Brain microvascular endothelial cell (primary cell): ENCODE measurements around the gene SLC19A3.

ENCODE experiments used
- DNase-seq: peaks from one replicate; pipeline ENCODE4 v3.0.0-alpha.2; 2020
- H3K27ac ChIP-seq: fragments of 250-450 bp; sonication (Bioruptor Pico); 2 replicates; pipeline ENCODE4 v1.5.1; 2020; ENCODE audit warnings: mild to moderate bottlenecking, moderate library complexity
- H3K27me3 ChIP-seq: fragments of 250-450 bp; sonication (Bioruptor Pico); replicated peaks from 2 replicates; pipeline ENCODE4 v1.5.1; 2020; ENCODE audit warnings: mild to moderate bottlenecking
- H3K36me3 ChIP-seq: fragments of 250-450 bp; sonication (Bioruptor Pico); replicated peaks from 2 replicates; pipeline ENCODE4 v1.5.1; 2020; ENCODE audit warnings: mild to moderate bottlenecking
- H3K4me3 ChIP-seq: 2 replicates; pipeline ENCODE4 v1.5.1; 2011; ENCODE audit warnings: low read depth, mild to moderate bottlenecking, control low read depth, low read length, moderate library complexity
- in situ Hi-C: cut with HindIII; loops from 2 replicates; pipeline ENCODE4 v1.10.0; 2017; ENCODE audit warnings: low sequenced_read_pairs, low pct_ligation_motif_present
- TF ChIP-seq, protein P1 (sequence below): IDR thresholded peaks from 2 replicates; pipeline ENCODE4 v1.5.1; 2011; ENCODE audit warnings: low read depth, mild to moderate bottlenecking, moderate library complexity, low read length, control low read depth, inconsistent platforms; ENCODE audit errors: missing control alignments

Gene SLC19A3

DNA sequence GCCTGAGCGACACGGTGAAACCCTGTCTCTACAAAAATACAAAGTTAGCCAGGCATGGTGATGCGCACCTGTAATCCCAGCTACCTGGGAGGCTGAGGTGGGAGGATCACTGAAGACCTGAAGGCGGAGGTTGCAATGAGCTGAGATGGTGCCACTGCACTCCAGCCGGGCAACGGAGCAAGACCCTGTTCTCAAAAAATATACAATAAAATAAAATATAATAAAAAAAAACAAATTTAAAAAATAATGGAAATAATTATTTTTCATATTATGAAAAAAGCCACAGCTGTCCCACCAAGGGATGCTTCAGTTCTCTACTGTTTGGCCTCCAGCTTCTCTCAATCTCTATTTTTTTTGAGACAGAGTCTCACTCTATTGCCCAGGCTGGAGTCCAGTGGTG is 10.4 kb downstream of the SLC19A3 start:
- in situ Hi-C loops, result no loop called here
- DNase-seq, result no peak
- Histone ChIP-seq H3K4me3 (no peak overlapping the region), H3K36me3 (no peaks in the 10 kb centered on the region), H3K27ac (no peak overlapping the region), H3K27me3 (no peaks in the 10 kb centered on the region)
- TF ChIP-seq, protein P1, sequence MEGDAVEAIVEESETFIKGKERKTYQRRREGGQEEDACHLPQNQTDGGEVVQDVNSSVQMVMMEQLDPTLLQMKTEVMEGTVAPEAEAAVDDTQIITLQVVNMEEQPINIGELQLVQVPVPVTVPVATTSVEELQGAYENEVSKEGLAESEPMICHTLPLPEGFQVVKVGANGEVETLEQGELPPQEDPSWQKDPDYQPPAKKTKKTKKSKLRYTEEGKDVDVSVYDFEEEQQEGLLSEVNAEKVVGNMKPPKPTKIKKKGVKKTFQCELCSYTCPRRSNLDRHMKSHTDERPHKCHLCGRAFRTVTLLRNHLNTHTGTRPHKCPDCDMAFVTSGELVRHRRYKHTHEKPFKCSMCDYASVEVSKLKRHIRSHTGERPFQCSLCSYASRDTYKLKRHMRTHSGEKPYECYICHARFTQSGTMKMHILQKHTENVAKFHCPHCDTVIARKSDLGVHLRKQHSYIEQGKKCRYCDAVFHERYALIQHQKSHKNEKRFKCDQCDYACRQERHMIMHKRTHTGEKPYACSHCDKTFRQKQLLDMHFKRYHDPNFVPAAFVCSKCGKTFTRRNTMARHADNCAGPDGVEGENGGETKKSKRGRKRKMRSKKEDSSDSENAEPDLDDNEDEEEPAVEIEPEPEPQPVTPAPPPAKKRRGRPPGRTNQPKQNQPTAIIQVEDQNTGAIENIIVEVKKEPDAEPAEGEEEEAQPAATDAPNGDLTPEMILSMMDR, result no peak

DNA sequence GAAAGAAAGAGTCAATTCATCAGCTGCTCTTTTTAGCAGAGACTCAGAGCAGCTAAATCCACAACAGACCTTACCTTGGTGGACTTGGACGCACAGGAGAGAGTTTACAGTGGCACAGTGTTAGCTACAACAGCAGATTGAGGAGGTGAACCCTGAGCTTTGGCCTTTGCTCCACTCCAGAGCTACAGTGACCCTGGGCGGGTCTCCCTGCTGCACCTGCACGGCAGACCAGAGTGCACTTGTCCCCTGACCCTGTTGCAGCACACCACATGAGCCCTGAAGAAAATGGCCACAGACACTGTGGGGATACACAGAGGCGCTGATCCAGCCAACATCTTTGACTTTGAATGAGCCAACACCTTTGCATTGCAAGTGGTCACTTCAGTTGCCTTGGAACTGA is 11.0 kb downstream of the SLC19A3 start:
- no peak for DNase-seq
- in situ Hi-C loops, result no loop called here
- no peaks in the 10 kb centered on the region for H3K36me3 ChIP-seq
- H3K4me3 ChIP-seq, result no peak overlapping the region
- H3K27me3 ChIP-seq, result no peaks in the 10 kb centered on the region
- no peak overlapping the region for H3K27ac ChIP-seq
- TF ChIP-seq, protein P1, result no peak

DNA sequence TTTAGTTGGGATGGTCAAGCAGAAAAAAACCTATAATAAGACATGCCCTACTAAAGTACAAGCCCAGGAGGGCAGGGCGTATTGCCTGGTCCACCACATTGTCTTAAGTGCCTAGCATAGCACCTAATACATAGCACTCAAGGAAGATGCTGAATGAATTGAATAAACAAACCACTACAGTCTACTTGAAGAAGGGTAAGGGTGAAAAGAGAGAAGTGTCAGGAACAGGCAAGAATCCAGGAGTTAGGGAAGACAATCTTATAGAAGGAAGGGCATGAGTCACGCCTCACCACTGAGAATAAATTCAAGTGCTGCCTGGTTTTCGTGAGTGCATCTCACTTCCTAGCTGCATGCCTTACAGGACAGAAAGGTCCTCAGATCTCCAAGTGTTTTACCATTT is 13.9 kb downstream of the SLC19A3 start:
- no peaks in the 10 kb centered on the region for H3K36me3 ChIP-seq
- H3K27me3 ChIP-seq, result no peaks in the 10 kb centered on the region
- H3K27ac ChIP-seq, result no peak overlapping the region
- DNase-seq, result no peak
- TF ChIP-seq, protein P1, result no peak
- in situ Hi-C loops, result no loop called here
- no peak overlapping the region for H3K4me3 ChIP-seq

DNA sequence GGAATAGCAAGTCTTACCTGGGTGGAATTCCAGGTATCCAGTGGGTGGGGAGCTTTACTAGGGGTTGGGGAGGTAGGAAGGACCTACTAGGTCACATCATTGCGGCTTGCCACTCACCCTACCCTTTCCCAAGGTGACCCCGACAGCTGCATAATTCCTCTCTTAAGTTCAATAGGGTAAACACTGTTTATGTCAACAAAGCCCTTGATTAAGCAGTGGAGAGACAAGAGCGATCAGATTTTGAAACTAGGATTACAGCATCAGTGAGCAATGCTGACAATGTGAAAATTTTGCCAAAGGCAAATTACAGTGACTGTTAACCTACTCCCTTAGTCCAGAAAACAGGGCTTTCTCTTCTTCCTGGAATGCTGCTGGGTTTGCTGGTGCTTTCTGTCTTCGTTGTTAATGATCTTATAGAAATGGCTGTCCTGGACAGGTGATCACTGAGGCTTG is 14.5 kb downstream of the SLC19A3 start:
- H3K4me3 ChIP-seq, result no peak overlapping the region
- no peak for DNase-seq
- TF ChIP-seq, protein P1, result no peak
- H3K36me3 ChIP-seq, result no peaks in the 10 kb centered on the region
- in situ Hi-C loops, result no loop called here
- H3K27ac ChIP-seq, result no peak overlapping the region
- H3K27me3 ChIP-seq, result no peaks in the 10 kb centered on the region

DNA sequence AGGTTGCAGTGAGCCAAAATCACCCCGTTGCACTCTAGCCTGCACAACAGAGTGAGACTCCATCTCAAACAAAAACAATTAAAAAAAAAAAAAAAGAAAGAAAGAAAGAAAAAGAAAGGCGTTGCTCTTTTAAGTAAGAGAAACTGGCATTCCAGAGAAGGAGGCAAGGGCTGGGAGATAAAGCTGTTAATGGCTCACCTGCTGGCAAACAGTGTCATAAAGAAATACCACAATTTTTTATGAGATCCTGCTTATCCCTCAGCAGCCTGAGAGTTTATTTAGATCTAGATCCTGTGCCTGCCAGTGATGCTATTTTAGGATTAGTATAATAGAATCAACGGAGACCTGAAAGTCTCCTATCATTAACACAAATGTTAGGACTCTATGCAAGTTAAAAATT is 16.3 kb downstream of the SLC19A3 start:
- H3K27me3 ChIP-seq, result no peaks in the 10 kb centered on the region
- in situ Hi-C loops, result no loop called here
- no peak overlapping the region for H3K4me3 ChIP-seq
- no peaks in the 10 kb centered on the region for H3K36me3 ChIP-seq
- no peak overlapping the region for H3K27ac ChIP-seq
- DNase-seq, result no peak
- TF ChIP-seq, protein P1, result no peak

DNA sequence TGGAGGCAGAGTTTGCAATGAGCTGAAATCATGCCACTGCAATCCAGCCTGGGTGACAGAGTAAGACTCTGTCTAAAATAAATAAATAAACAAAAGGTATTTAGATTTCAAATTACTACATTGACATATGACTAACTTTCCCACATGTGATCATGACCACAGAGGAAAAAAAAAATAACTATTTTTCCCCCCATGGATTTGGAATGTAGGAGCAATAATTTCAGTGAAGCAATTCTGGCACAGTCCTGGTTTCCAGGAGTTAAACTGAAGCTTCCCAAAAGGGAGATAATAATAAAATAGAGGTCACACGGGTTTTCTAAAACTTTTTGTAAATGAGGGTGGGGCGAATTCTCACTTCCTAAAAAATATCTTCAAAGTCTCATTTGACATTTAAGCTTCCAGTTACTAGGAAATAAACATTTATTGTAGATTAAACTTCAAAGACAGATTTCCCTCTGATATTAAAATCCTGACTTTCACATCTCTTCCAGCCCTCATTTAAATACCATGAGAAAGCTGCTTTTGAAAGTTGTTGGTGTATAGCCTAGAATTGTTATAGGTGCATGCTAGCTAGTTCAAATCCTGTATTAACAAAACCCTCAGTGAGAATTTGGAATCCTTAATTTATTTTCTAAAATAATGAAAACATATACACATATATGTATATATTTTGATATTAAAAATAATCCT is 20.7 kb downstream of the SLC19A3 start:
- no peaks in the 10 kb centered on the region for H3K36me3 ChIP-seq
- in situ Hi-C loops, result no loop called here
- no peak for DNase-seq
- TF ChIP-seq, protein P1, result no peak
- no peak overlapping the region for H3K4me3 ChIP-seq
- H3K27me3 ChIP-seq, result no peaks in the 10 kb centered on the region
- H3K27ac ChIP-seq, result no peak overlapping the region
